GM19455 (cell line): Measurements from ENCODE around the gene SLC22A13.
"Not testable (repeated sequence)": the region's sequence is repeated elsewhere in the genome, so short reads cannot be mapped to it uniquely, and the experiment has no call there.

ENCODE experiments used
- ATAC-seq: cut with Tn5 transposase; IDR thresholded peaks from one replicate; pipeline ENCODE4 v1.9.1; 2021; ENCODE audit not compliant: unreplicated experiment

Gene SLC22A13, protein sequence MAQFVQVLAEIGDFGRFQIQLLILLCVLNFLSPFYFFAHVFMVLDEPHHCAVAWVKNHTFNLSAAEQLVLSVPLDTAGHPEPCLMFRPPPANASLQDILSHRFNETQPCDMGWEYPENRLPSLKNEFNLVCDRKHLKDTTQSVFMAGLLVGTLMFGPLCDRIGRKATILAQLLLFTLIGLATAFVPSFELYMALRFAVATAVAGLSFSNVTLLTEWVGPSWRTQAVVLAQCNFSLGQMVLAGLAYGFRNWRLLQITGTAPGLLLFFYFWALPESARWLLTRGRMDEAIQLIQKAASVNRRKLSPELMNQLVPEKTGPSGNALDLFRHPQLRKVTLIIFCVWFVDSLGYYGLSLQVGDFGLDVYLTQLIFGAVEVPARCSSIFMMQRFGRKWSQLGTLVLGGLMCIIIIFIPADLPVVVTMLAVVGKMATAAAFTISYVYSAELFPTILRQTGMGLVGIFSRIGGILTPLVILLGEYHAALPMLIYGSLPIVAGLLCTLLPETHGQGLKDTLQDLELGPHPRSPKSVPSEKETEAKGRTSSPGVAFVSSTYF

DNA sequence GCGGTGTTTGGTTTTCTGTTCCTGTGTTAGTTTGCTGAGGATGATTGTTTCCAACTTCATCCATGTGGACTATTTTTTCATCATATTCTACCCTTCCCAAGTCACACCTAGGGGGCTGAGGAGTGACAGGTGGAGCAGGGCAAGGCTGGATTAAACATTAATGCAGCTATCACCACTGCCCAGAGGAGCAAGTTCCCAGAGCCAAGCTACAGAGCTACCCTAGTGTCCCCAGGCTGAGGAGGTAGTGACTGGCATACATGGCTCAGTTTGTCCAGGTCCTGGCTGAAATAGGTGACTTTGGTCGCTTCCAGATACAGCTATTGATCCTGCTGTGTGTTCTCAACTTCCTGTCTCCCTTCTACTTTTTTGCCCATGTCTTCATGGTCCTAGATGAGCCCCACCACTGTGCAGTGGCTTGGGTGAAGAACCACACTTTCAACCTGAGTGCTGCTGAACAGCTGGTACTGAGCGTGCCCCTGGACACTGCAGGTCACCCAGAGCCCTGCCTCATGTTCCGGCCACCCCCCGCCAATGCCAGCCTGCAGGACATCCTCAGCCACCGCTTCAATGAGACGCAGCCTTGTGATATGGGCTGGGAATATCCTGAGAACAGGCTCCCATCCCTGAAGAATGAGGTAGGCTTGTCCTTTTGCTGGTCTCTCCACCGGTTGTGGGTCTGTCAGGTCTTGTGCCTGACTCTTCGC lies at the start of gene SLC22A13:
Gene SLC22A13, plus strand, starts transcription at position 209 of the 704 bp plus-strand sequence. Its CDS starts 49 bp downstream, at position 258.
- ATAC-seq, result no peak

DNA sequence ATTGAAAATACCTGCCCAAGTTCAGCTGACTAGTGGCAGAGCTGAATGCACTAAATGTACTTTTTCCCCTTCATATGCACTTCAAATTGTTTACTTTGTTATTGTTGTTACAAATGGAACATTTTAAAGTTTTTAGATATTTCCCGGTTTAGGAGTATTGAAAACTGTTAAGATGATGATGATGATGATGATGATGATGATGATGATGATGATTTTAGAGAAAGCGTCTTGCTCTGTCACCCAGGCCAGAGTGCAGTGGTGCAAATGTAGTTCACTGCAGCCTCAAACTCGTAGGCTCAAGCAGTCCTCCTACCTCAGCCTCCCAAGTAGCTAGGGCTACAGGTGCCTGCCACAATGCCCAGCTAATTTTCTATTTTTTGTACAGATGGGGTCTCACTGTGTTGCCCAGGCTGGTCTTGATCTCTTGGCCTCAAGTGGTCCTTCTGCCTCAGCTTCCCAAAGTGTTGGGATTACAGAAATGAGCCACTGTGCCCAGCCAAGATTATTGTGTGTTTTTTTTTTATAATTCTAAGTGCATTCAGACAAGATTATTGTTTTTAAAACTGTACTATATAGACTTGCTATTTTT lies 45.9 kb upstream of the SLC22A13 start:
- ATAC-seq, result no peak

DNA sequence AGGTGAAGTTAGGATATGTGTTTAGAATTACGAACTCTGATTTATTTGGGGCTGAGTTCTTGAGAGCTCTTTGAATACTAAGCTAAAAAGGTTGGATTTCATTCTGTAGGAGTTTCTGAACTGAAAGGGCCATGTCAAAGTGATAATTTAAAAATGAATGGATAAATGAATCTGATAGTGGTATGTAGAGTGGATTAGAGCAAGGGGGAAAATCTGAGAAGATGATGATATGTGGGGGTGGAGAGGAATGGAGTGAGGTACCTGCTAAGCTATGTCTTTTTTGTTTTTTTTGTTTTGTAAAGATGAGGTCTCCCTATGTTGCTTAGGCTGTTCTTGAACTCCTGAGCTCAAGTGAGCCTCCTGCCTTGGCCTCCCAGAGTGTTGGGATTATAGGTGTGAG lies 44.6 kb upstream of the SLC22A13 start:
- no peak for ATAC-seq

DNA sequence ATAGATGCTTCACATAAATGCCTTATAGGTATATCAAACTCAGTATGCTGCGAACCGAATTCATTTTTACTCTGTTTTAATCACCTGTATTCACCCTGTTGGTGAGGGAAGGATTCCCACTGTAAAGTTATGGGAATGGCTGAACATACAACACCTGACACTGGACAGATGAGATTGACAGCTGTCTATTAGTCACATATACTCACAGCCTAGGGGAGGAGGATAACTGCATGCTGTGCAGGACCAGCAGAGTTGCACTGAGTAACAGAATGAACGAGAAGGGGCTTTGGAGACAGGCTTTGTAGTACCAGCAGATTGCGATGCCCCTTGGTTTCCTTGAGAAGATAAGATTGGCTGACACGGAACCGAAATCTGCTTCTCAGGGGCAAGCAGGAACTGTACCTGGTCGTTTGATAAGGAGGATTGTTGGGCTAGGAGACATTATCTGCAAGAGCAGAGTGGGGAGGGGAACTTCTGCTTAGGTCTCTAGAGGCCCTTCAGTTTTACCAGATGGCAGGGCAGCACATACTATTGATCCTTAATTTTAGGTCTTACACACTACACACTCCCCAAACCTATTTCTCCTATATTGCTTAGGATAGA lies 43.5 kb upstream of the SLC22A13 start:
- no peak for ATAC-seq

DNA sequence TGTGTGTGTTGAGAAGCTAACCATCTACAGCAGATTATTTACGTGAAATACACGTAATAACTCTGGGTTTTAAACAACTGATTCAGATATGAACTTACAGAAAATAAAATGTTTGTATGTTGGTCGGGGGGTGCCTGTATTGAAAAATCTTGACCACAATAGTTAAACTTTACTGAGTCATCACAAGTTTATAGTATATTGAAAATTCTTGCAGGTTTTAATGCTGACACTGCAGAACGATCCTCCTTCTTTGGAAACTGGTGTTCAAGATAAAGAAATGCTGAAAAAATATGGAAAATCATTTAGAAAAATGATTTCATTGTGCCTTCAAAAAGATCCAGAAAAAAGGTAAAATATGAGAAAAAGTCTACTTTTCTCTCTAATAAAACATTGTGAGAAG lies 41.3 kb upstream of the SLC22A13 start:
- no peak for ATAC-seq

DNA sequence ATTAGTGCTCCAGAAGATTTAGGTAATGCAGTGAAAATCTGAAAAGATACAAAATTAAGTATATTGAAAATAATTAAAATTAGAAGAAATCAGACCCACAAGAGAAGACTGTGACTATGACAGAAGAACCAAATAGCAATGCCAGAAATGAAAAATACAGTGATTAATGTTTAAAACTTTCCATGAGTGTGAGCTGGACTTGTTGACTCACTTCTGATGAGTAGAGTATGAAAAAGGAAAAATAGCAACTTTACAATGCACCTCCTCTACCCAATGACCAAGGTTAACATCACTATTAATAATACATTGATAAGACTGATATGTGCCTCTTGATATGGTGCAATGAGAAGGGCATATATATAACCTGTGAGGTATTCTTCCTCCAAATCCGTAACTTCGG lies 39.3 kb upstream of the SLC22A13 start:
- ATAC-seq, result no peak

DNA sequence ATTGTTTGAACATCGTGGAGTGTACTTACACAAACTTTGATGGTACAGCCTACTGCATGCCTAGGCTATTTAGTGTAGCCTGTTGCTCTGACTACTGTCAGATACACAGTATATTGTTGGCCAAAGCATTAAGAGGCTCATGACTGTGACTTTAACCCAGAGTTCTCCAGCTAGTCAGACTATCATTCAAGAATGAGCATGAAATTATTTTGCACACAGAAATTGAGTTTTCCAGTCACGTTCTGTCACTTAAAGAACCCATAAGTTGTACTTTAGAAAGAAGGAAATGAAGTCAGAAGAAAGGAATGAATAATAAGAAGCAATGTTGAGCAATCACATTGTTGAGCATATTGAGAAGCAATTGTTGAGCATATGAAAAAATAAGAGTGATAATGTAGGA lies 37.6 kb upstream of the SLC22A13 start:
- ATAC-seq, result no peak

DNA sequence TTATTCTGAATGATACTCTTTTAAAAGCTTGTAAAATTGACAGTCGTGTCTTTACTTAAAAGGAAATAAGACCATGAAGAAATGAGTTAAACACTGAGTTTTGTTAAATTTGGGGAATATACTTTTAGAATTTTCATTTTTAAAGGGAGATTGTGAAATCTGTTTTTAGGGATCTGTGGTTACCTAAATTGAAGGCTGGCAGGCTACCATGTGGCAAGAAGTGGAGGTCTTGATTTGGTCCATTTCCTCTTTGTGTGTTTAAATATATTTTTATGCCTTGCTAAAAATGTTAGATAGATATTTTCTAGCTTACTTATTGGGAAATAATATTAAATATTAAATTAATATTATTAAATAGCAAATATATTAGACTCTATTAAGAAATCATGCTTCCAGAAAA lies 36.6 kb upstream of the SLC22A13 start:
- no peak for ATAC-seq

DNA sequence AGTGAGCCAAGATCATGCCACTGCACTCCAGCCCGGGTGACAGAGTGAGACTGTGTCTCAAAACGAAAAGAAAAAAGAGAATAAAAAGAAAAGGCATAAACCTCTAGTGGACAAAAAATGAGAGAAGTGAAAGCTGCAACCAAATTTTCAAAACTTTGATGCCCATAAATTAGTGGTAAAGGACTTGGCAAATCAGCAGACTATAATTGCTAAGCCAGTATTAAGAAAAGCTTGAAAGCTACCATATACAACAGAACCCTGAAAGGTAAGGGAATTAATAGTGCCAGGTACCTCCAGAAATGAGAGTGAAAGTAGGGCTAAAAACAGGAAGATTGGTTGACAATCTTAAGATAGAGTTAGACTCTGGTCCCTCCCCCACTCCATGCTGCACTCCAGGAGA lies 32.9 kb upstream of the SLC22A13 start:
- no peak for ATAC-seq

DNA sequence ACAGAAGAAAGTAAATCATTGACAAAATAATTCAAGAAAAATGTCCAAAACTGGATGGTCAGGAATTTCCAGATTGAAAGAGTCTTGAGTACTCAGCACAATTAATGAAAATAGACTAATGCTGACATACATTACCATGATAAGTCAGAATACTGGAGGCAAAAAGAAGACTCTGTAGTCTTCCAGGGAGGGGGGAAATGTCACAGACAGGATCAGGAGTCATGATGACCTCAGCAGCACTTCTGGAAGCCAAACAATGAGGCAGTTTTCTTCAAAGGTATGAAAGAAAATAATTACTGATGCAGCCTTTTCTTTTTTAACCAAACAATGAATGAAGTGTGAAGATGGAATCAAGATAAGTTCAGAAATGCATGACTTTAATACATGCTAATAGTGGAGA lies 30.1 kb upstream of the SLC22A13 start:
- ATAC-seq, result no peak

DNA sequence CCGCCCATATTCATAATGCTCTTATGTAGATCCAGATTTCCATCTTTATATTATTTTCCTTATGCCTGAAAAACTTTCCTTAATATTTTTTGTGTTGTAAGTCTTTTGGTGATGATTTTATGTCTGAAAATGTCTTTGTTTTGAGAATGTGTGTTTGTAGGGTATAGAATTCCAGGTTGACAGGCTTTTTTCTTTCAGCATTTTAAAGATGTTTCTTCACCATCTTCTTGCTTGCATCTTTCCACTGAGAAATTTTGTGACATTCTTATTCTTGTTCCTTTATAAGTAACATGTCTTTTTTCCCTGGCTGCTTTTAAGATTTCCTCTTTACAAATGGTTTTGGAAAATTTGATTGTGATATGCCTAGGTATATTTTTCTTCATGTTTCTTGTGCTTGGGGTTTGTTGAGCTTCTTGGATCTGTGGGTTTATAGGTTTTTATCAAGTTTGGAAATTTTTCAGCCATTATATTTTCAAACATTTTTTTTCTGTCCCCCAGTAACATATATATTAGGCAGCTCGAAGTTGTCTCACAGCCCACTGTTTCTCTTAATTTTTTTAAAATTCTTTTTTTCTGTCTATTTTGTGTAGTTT lies 27.1 kb upstream of the SLC22A13 start:
- ATAC-seq, result no peak

DNA sequence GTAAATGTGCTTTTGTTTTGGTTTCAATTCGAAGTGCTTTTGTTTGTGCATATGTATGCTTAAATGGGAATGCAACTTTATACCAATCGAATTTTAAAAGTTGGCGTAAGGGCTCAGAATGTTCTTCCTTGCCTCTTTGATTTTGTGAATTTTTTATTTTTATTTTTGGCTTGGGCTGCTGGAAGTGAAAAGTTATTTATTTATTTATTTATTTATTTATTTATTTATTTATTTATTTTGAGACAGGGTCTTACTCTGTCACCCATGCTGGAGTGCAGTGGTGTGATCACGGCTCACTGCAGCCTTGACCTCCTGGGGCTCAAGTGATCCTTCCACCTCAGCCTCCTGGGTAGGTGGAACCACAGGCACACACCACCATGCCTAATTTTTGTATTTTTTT lies 22.8 kb upstream of the SLC22A13 start:
- not testable (repeated sequence) for ATAC-seq

DNA sequence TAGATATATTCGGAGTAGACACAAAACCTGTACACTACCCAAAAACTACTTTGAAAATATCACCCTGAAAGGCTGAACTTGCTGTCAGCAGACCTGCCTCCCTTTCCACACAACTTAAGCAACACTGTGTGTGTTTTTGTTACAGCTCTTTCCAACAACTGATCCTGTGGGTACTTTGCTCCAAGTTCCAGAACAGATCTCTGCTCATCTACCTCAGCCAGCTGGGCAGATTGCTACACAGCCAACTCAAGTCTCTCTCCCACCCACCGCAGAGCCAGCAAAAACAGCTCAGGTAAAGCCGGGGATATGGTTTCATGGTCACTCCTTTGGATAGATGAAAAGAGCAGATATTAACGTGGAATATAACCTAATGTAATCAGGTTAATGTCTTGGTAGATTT lies 19.7 kb upstream of the SLC22A13 start:
- no peak for ATAC-seq

DNA sequence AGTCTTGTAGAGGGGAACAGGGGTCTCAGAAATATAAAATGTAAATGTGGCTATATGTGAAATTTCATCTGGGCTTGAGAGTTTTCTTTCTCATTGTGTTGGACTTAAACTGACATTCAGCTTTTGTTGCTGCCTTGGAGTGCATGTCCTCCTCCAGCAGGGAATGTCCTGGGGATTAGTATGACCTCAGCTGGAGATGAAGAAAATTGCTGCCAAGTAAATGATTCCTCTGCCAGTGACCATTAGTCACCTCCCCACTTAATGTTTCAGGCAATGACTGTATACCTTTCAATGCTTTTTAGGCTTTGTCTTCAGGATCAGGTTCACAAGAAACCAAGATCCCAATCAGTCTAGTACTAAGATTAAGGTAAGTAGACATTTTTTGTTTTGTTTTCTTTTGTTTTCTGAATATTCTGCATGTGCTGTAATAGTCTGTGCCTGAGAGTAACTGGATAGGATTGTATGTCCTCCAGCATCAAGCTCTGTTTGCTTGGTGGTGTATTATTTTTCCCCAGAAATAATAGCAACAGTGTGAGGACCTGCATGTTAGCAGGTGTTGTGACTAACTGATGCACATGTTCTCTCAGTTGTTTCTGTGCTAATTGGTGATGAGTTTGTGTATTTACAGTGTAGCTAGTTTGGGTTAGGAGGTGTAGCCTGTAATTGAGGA lies 18.1 kb upstream of the SLC22A13 start:
- ATAC-seq, result no peak

DNA sequence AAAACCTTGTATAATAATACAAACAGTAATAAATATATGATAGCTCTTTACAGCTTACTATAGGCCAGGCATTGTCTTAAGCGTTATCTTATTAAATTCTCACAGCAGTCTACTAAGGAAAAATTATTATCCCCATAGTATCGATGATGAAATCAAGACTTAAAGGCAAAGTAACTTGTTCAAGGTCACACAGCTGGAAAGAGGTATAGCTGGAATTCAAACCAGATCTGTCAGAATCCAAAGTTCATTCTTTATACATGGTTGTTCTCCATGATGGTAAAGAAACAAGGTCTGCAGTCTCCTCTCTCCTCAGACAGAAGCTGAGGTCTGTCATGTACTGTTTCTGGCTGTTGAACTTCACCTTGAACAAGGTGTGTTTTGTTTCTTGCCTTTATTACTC lies 15.4 kb upstream of the SLC22A13 start:
- no peak for ATAC-seq

DNA sequence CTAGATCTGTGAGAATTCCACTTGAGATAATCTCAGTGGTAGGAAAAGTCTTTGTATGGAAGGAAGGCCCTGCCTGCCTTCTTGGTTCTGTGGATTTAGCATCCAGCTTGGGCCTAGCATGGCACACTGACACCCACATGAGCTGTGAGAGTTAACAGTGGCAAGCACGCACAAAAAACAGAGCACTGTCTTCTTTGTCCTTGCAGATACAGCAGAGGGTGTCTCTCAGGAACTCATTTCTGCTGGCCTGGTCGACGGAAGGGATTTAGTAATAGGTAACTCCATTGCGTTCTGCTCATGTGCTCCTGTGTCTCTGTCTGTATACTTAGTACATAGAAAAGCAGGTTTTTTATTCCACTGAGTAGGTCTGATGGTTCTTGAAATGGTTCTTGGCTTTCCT lies 14.4 kb upstream of the SLC22A13 start:
- ATAC-seq, result no peak

DNA sequence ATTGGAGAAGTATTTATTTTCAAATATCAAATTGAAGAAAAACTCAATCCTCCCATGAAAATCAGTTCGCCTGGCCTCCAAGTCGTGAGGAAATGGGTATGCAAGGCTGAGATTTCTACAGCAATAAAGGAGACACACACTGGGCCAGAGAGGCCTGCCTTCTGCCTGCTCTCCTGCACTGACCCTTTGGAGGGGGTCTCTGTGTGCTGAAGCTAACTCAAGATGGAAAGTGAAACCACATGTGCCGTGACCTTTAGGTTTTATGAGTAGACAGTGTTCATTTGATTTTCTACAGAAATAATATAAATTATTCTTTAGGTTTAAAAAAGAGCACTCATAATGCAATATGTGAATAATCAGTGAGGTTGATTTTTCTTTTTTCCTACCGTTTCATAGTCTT lies 11.9 kb upstream of the SLC22A13 start:
- no peak for ATAC-seq

DNA sequence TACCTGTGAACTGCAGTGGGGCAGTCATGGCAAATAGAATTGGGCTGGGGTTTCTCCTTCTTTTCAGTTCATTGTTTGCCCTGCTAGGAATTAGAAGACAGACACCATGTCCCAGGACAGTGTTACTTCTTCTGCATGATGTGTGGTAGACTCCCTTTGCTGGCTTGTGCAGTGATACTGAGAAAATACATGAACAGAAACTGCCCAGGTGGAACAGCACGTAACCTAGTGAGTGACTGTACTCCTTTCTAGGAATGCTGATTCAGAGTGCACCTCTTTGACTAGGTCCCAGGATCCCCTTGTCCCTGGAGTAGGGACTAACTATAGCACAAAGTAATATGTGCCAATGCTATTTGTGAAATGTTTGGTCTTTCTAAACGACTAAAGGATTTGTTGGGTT lies 10.7 kb upstream of the SLC22A13 start:
- ATAC-seq, result no peak

DNA sequence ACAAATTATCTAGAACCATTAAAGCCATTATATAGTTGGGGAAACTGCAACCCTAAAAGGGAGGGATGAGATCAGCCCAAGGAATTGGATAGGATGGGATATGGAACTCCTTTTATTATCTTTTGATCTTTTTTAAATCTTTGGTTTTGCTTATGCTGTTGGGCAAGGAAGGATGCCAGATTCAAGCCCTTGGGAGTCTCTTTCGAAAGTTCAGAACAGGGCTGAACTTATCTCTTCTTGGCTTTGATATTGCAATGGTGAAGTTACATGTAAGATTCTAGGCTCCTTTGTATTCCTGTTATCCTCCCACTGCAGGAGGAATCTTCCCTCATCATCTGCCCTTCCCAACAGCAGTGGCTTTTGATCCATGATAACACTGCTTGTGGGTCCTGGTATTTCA lies 10.0 kb upstream of the SLC22A13 start:
- ATAC-seq, result no peak

DNA sequence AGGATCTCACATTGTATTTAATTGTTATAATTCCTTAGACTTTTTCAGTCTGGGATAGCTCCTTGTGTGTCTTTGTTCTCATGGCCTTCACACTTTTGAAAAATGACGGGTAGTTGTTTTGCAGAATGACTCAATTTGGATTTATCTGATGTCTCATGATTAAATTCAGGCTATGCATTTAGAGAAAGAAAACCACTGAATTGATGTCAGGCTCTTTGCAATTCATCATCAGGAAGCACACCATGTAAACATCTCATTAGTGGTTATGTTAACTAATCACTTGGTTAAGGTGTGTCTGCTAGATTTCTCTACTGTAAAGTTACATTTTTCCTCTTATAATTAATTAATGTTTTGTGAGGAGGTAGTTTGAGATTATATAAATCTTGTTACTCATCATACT lies 8.0 kb upstream of the SLC22A13 start:
- ATAC-seq, result no peak

DNA sequence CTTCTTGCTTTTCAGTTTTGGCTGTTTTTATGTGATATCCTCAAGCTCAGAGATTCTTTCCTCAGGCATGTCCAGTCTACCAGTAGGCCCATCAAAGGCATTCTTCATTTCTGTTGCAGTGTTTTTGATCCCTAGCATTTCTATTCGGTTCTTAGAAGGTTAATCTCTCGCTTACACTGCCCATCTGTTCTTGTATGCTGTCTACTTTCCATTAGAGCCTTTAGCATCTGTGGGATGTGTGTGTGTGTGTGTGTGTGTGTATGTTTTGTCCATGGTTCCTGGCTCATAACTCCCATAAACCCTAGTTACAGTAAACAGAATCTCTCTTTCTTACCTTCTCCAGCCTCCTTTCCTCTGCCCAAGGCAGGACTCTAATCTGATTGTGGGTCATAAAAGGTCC lies 5.1 kb upstream of the SLC22A13 start:
- ATAC-seq, result no peak
